ENCODE measurements around the gene ZNF215.
"Not testable (repeated sequence)": the region's sequence is repeated elsewhere in the genome, so short reads cannot be mapped to it uniquely, and the experiment has no call there.

Gene ZNF215

DNA sequence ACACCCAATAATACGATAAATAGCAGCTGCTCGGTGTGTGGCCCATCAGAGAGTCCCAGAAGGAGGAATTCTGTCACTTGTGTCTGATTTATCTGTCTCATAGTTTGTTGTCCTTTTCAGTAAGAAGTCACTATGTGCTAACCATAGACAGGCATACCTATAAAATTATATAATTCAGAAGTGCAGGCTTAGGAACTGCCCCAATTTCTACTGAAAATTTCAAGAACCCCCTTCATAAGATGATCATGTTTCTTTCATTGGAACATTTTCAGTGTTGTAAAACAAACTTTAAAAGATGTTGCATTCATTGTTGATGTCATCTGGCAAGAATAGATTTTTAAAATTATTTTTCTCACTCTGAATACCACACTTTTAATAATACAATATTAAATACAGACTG is 33.8 kb upstream of the ZNF215 start, which contains the start of gene OR2D2:
Gene OR2D2 (minus strand): TSS at position 101 of the 400 bp plus-strand sequence. CDS start 0 bp downstream, at position 101.
- Histone ChIP-seq H3K27me3 (replicated peaks; ENCODE audit: control insufficient read depth, insufficient read depth, low read length) (no peaks in the 10 kb centered on the region), H3K36me3 (ENCODE audit: control insufficient read depth, insufficient read depth, low read length) (no peaks in the 10 kb centered on the region), H3K4me3 (replicated peaks; ENCODE audit: low read depth, low read length) (no peak within 1 kb of the TSS)
- TF ChIP-seq, protein P1, sequence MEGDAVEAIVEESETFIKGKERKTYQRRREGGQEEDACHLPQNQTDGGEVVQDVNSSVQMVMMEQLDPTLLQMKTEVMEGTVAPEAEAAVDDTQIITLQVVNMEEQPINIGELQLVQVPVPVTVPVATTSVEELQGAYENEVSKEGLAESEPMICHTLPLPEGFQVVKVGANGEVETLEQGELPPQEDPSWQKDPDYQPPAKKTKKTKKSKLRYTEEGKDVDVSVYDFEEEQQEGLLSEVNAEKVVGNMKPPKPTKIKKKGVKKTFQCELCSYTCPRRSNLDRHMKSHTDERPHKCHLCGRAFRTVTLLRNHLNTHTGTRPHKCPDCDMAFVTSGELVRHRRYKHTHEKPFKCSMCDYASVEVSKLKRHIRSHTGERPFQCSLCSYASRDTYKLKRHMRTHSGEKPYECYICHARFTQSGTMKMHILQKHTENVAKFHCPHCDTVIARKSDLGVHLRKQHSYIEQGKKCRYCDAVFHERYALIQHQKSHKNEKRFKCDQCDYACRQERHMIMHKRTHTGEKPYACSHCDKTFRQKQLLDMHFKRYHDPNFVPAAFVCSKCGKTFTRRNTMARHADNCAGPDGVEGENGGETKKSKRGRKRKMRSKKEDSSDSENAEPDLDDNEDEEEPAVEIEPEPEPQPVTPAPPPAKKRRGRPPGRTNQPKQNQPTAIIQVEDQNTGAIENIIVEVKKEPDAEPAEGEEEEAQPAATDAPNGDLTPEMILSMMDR (IDR thresholded peaks at IDR 0.05; ENCODE audit: insufficient read depth, low read length, poor library complexity, severe bottlenecking), result no peak
- no peak for DNase-seq (ENCODE audit: extremely low read depth, insufficient read length)

DNA sequence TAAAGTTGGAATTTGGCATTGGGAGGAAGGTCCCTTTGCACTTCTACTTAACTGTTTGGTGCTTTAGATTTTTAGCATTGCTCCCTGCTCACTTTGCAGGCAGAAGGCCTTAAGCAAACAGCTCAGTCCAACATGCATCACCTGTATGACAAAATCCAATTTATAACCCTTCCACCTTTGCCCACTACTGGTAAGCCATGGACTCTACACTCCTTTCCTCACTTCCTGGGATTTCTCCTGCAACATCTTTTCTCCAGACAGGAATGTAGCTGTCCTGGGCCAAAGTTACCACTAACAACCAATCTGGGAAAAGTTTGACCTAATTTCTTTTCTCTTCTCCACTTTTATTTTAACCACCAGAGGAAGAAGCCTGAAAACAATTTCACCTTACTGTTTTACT is 32.1 kb upstream of the ZNF215 start:
- TF ChIP-seq, protein P1 (IDR thresholded peaks at IDR 0.05; ENCODE audit: insufficient read depth, low read length, poor library complexity, severe bottlenecking), result no peak
- DNase-seq (ENCODE audit: extremely low read depth, insufficient read length), result no peak
- H3K27me3 ChIP-seq (replicated peaks; ENCODE audit: control insufficient read depth, insufficient read depth, low read length), result no peaks in the 10 kb centered on the region
- H3K36me3 ChIP-seq (ENCODE audit: control insufficient read depth, insufficient read depth, low read length), result no peaks in the 10 kb centered on the region
- no peak overlapping the region for H3K4me3 ChIP-seq (replicated peaks; ENCODE audit: low read depth, low read length)

DNA sequence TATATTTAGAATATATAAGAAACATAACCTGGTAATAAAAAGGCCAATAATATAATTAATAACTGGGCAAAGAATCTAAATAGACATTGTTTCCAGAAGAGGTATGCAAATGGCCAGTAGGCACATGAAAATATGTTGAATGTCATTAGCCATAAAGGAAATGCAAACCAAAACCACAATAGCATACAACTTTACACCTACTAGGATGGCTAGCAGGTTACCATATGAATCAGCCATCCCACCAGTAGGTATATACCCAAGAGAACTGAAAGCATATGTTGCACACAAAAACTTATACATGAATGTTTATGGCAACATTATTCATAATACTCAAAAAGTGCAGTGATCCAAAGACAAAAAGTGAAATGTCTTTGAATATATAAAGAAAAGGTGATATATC is 31.2 kb upstream of the ZNF215 start:
- DNase-seq (ENCODE audit: extremely low read depth, insufficient read length), result peak; percentile 58
- H3K4me3 ChIP-seq (replicated peaks; ENCODE audit: low read depth, low read length), result no peak overlapping the region
- TF ChIP-seq, protein P1 (IDR thresholded peaks at IDR 0.05; ENCODE audit: insufficient read depth, low read length, poor library complexity, severe bottlenecking), result no peak
- H3K36me3 ChIP-seq (ENCODE audit: control insufficient read depth, insufficient read depth, low read length), result no peaks in the 10 kb centered on the region
- no peaks in the 10 kb centered on the region for H3K27me3 ChIP-seq (replicated peaks; ENCODE audit: control insufficient read depth, insufficient read depth, low read length)

DNA sequence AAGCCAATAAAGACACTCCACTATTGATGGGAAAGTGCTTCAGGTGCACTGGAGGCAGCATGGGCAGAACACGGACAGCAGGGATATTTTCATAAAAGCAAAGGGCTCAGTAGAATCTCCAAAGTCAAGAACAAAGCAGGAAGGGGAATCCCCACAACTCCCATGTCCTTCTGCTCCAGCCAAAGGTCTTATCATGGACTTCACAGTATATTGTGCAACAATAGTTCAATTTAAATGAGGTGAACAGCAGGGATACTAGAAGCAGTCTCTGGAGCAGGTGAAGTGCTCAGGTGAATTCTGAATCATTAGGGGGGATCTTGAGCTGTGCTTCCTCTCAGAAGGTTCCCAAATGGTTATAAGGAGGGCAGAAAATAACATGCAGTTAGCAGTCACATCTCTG is 27.3 kb upstream of the ZNF215 start:
- DNase-seq (ENCODE audit: extremely low read depth, insufficient read length), result no peak
- Histone ChIP-seq H3K4me3 (replicated peaks; ENCODE audit: low read depth, low read length) (no peak overlapping the region), H3K27me3 (replicated peaks; ENCODE audit: control insufficient read depth, insufficient read depth, low read length) (no peaks in the 10 kb centered on the region), H3K36me3 (ENCODE audit: control insufficient read depth, insufficient read depth, low read length) (no peaks in the 10 kb centered on the region)
- TF ChIP-seq, protein P1 (IDR thresholded peaks at IDR 0.05; ENCODE audit: insufficient read depth, low read length, poor library complexity, severe bottlenecking), result no peak

DNA sequence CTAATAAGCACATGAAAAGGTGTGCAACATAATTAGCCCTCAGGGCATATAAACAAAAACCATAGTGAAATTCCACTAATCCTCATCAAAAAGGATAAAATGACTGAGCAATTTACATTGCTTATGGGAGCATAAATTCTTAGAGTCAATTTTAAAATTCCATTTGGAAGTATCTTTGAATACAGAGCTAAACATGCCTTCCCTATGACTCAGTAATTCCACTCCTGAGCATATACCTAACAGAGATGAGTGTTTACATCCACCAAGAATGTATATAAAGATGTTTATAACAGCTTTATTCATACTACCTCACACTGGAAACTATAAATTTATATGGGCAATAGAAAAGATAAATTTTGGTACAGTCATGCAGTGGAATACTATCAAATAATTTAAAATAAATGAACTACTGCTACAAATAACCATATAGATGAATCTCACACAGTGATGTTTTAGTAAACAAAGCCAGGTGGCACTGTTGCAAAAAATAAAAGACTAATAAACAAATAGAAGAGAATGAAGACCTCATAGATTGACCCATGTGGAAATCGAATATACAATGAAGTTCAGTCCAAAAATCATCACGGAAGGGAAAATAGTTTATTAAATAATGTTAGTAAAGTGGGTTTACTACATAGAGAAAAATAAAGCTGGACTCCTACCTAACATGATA is 25.8 kb upstream of the ZNF215 start:
- no peak overlapping the region for H3K4me3 ChIP-seq (replicated peaks; ENCODE audit: low read depth, low read length)
- no peak for DNase-seq (ENCODE audit: extremely low read depth, insufficient read length)

DNA sequence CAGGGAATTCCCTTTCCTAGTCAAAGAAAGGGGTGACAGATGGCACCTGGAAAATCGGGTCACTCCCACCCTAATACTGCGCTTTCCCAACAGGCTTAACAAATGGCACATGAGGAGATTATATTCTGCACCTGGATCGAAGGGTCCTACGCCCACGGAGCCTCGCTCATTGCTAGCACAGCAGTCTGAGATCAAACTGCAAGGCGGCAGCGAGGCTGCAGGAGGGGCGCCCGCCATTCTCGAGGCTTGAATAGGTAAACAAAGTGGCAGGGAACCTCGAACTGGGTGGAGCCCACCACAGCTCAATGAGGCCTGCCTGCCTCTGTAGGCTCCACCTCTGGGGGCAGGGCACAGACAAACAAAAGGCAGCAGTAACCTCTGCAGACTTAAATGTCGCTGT is 21.4 kb upstream of the ZNF215 start:
- H3K4me3 ChIP-seq (replicated peaks; ENCODE audit: low read depth, low read length); H3K36me3 ChIP-seq (ENCODE audit: control insufficient read depth, insufficient read depth, low read length): not testable (repeated sequence)

More for the DNA sequence above, 25.8 kb upstream of the ZNF215 start:
- TF ChIP-seq, protein P1 (IDR thresholded peaks at IDR 0.05; ENCODE audit: insufficient read depth, low read length, poor library complexity, severe bottlenecking), result peak; percentile 28
- Histone ChIP-seq H3K27me3 (replicated peaks; ENCODE audit: control insufficient read depth, insufficient read depth, low read length) (no peaks in the 10 kb centered on the region), H3K36me3 (ENCODE audit: control insufficient read depth, insufficient read depth, low read length) (no peaks in the 10 kb centered on the region)

More for the DNA sequence above, 21.4 kb upstream of the ZNF215 start:
- not testable (repeated sequence) for H3K27me3 ChIP-seq (replicated peaks; ENCODE audit: control insufficient read depth, insufficient read depth, low read length); DNase-seq (ENCODE audit: extremely low read depth, insufficient read length)
